ENCODE results near the gene WHRN.

The WHRN gene

GRCh38 chr9:114513055-114513958 is 8.0 kb upstream of the WHRN start:
- DNase-seq: no peak

DNA sequence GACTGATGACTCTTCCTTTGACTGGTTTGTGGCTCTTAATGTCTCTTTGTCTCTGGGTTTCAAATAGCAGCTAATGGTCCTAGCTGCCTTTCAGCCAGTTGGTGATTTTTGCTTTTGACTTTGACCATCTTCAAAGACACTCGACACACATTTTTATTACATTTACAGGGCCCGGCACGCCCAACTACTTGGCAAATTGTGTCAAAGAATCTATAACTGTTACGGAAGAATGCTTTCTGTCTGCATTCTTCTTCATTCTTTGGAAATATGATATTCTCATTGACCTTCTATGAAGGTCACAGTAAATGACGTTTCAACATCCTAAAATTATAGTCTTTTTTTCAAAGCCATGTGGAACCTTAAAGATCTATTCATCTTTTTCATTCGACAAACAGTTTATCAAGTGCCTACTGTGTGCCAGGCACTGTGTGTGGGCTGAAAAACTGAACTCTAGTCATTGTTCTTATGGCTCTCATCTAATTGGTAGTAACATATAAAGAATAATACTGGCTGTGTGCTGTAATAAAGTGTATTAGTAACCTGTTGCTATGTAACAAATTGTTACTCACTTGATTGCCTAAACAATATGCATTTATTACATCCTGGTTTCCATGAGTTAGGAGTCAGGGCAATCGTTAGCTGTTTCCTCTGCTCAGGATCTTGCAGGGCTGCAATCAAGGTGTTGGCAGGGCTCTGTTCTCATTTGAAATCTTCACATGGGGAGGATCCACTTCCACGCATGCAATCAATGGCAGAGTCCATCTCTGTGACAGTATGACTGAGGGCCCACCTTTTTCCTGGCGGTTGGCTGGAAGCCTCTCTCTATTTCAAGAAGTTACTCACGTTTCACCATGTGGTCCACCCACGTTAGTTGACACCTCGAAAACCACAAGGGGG is 7.0 kb upstream of the WHRN start:
- DNase-seq: no peak

DNA sequence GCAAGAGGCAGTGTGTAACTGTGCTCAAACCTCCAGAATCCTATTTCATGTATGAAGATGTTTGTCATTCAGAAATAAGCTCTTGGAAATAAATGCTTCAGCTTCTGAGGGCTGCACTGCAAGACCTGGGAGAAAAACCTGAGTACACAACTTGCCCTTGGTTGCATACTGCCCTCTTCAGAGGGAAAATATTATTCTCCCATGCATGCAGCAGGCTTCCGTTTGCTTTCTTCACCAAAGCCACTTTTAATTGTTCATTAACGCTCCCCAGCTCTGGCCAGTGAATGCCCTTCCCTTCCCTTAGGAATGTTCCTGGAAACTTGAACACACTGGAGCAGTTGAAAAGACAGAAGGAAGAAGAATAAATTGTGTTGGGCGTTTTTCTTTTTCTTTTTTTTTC is 2.5 kb upstream of the WHRN start:
- DNase-seq: peak; percentile 16

DNA sequence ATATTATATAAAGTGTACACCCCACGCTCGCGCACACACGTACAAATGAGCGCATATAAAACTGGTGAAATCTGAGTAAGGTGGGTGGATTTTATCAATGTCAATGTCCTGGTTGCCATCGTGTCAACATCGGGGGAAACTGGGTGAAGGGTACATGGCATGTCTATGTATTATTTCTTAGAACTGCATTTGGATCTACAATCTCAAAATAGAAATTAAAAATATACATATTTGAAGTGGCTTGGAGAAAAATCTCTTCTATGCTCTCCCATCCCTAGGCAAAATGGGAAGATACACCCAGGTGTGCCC is 763 bp upstream of the WHRN start:
- no peak for DNase-seq

- no peak for DNase-seq
Observed at GRCh38 chr9:114504341-114505186, 709 bp downstream of the WHRN start.

DNA sequence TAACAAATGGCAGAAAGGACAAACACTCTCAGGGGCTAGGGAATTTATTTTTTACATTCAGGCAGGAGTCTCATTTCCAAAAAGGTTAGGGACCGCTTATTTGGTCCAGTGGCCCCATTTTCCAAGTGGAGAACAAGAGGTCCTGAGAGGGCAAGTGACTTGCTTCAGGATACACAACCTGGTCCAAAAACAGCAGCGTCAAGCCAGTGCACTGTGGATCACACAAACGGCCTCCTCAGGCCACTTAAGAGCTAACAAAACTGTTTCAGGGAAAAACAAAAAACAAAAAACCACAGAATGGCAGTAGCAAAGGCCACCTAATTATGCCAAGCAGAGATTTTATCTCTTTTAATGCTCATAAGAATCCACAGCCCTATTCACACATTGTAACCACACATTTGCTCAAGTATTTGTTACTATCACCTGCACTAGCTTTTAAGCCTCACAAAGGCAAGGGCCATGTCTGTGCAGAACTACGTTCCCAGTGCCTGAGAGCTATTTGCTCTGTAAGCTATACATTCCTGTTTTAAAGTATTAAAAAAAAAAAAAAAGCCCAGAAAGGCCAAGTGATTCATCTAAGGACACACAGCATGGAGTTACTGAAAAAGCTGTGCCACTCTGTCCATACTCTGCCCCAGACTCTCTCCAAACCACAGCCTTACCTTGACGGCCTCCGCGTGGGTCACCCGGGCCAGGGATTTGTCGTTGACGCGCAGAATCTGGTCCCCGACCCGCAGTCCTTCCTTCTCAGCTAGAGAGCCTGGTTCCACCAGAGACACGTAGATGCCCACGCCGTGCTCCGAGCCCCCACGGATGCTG is 1.5 kb downstream of the WHRN start:
- DNase-seq: no peak

- DNase-seq: no peak
Observed at GRCh38 chr9:114503009-114503408, 2.3 kb downstream of the WHRN start.

DNA sequence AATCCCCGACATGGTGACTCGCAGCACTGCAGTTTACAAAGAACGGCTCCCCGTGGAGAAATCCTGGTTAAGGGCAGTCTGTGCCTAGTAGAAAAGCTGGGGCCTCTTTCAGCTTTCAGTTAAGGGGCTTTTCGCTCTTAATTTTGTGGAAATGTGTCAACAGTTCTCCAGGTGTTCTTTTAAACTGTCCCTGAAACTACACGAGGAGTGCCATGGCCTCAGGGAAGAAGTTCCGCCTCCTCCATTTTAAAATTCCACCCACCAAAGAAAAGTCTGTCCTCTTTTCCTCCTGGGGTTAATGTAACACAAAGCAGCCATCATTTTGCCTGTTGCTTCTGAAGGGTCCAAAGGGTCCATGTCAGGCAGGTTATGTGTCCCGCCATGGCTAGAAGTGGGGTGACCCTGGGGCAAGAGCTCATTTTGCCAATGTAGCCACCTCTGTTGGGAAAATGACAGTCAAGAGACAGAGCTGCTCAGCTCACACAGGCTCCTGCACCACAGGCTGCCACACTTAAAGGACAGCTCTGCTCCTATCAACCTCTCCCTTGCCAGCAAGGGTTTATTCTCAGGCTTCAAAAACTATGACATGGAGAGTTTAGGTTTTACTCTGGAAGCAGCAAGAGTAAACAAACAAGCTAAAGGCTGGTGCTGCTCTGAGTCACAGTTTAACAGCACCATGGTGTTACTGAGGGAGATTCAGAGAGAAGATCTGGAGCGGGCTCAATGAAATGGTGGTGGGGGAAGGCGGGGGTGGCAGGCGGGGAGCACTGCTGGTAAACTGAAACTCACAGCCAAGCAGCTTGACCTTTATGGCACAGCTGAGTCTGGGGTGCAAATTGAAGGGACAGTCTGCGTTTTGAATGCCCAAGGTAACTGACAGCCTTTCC is 3.2 kb downstream of the WHRN start:
- DNase-seq: no peak

GRCh38 chr9:114500697-114501292 is 4.5 kb downstream of the WHRN start:
- DNase-seq: no peak

- no peak for DNase-seq
Observed at GRCh38 chr9:114499941-114500696, 5.2 kb downstream of the WHRN start.

GRCh38 chr9:114499528-114499927 is 5.7 kb downstream of the WHRN start:
- peak; percentile 53 for DNase-seq

DNA sequence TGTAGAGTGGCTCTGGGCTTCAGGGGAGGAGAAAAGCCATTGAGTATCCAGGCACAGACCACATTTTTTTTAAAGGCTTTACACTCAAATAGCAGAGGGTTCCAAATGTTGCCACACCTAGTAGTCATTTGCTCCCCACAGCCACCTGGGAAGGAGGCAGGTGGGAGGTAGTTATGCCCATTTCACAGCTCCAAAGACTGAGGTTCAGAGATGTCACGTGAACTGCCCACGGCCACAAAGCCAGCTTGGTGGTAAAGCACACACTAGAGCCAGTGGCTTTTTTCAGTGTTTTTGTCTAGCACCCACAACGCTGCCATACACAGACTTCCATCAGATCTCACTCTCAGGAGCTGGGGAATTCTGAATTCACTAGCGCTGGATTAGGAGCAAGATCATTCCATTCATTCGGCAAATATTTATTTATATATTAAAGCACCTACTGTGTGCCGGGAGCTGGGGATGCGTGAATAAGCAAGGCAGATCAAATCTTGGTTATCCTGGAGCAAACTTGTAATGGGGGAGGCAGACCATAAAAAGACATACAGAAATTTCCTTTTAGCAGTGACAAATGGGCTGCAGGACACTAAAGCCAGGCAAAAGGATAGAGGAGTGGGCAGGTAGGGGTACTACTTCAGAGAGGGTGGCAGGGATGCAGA is 7.4 kb downstream of the WHRN start:
- no peak for DNase-seq

GRCh38 chr9:114497236-114497635 is 8.0 kb downstream of the WHRN start:
- DNase-seq: no peak

GRCh38 chr9:114496011-114496410 is 9.3 kb downstream of the WHRN start:
- DNase-seq: no peak

GRCh38 chr9:114494776-114495569 is 10.3 kb downstream of the WHRN start:
- DNase-seq: no peak

DNA sequence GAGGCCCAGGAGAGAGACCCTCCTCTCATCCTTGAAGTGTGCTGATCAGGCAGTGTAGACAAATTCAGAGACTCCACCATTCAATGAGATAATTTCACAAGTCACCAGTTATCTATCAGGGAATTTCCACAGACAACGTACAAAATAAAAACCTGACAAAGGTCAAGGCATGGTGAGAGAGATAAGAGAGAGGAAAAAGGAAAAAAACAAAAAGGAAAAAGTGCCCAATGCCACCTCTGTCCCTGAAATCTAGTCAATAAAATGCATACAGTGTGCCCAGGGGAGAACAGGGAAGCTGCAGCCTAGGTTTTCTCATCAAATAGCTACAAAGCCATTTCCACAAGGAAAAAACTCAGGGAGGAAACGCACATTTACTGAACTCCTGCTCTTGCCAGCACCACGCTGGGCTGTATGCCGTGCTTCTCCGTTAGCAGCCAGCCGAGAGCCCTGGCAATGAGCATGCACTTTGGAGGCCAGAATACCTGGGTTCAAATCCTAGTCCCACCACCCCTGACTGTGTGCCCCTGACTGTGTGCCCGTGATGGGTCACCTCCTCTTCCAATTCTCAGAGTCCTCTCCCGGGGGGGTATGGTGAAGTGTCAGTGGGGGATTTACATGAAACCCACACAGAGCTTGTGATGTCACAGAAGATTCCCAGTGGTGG is 11.6 kb downstream of the WHRN start:
- no peak for DNase-seq

DNA sequence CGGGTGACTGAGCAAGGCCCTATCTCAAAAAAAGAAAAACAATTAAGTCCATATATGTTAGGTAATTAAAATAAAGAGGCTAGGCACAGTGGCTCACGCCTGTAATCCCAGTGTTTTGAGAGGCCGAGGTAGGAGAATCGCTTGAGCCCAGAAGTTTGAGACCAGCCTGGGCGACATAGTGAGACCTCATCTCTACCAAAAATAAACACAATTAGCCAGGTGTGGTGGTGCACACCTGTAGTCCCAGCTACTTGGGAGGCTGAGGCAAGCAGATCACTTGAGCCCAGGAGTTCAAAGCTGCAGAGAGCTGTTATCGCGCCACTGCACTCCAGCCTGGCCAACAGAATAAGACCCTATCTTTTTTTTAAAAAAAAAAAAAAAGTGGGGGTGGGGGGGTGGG is 12.3 kb downstream of the WHRN start:
- DNase-seq: no peak

DNA sequence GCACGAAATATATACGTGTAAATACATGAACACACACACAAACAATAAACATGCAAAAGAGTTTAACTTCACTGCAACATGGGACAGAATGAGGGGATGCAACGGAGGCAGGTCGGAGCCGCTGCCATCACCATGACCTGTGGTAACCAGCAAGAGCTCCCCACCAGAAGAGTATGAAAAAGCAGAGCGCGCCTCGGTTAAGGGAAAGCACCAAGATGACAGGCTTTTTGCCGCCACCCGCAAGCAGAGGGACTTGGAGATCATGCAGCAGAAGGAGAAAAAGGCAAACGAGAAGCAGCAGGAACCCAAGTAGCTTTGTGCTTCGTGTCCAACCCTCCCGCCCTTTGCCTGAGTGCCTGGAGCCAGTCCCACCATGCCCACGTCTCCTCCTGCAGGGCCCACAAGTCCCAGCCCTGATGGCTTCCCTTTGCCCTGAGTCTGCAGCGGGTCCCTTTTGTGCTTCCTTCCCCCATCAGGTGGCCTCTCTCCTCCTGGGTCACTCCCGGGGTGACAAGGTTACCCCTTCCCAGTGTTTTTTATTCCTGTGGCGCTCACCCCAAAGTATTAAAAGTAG is 13.8 kb downstream of the WHRN start:
- no peak for DNase-seq
